ENCODE results near the gene GMDS.
A peak's percentile ranks its signal among the peaks of the same experiment; 100 is the strongest.

- no peak for TF ChIP-seq IKZF4 (CRISPR knock-in tag; IDR thresholded peaks at IDR 0.05; ENCODE audit: borderline replicate concordance, low read depth, not compliant biosample characterization)
- no peak for TF ChIP-seq BCL3 (CRISPR knock-in tag; IDR thresholded peaks at IDR 0.05)
- no peak for TF ChIP-seq ZNF20 (CRISPR knock-in tag; IDR thresholded peaks at IDR 0.05)
- peak; percentile 24; the same call in 1 of the 2 replicates for TF ChIP-seq KAT8 (CRISPR knock-in tag; IDR thresholded peaks at IDR 0.05)
- TF ChIP-seq CTCF (CRISPR knock-in tag; IDR thresholded peaks at IDR 0.05), result peak; percentile 75
- no peak for TF ChIP-seq ZNF576 (CRISPR knock-in tag; IDR thresholded peaks at IDR 0.05)
- TF ChIP-seq YY1 (IDR thresholded peaks at IDR 0.05; ENCODE audit: insufficient read depth, insufficient replicate concordance, low read depth, low read length), result no peak
- TF ChIP-seq IRF2 (CRISPR knock-in tag; IDR thresholded peaks at IDR 0.05), result no peak
- TF ChIP-seq CHD2 (IDR thresholded peaks at IDR 0.05; ENCODE audit: low read depth, low read length), result no peak
- TF ChIP-seq ZFX (CRISPR knock-in tag; IDR thresholded peaks at IDR 0.05; ENCODE audit: low read depth), result no peak
Measured at GRCh38 chr6:2103765-2104523, 141.5 kb downstream of the GMDS start.
